SKM-1 (cell line): ENCODE measurements around the gene FTO.

Experiments used
- DNase-seq: peaks from one replicate; lab custom pipeline; 2025; ENCODE audit not compliant: unreplicated experiment; lab: John Stamatoyannopoulos, UW

FTO gene

GRCh38 chr16:53708490-53708889 lies 4.5 kb downstream of the FTO start:
- DNase-seq, result no peak

DNA sequence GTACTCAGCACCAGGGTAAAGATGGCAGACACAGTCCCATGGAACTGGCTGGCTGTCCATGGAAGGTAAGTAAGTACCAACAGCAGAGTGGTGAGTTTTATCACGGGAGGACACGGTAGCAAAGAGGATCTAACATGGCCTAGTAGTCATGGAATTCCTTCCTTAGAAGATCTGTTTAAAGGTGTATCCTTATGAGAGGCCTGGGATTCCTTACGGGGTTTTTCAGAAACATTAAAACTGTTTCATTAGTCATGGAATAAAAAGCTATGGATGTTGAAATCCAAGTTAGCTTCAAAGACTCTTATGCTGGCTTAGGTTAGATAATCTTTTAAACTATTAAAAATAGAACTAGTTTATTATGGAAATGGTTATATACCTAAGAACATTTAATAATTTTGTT lies 7.4 kb downstream of the FTO start:
- no peak for DNase-seq

DNA sequence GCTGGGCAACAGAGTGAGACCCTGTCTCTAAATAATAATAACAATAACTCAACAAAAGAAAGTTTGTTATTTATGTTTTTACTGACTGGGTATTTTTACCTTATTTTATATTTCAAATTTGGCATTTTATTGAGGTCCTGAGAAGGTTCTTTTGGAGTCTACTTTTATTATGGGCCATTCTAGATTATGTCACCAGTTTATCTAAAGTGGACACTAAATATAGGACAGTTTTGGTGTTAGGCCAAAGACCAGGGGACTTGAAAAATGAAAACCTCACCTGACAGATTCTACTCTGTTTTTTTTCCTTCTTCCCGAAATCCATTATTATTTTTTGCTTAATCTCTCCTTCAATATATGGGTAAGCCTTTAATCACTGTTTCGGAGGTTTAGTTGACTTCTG lies 8.1 kb downstream of the FTO start:
- DNase-seq, result no peak

GRCh38 chr16:53713403-53714204 lies 9.6 kb downstream of the FTO start:
- no peak for DNase-seq

- DNase-seq, result no peak
These were observed 10.5 kb downstream of the FTO start for GRCh38 chr16:53714205-53715022.

DNA sequence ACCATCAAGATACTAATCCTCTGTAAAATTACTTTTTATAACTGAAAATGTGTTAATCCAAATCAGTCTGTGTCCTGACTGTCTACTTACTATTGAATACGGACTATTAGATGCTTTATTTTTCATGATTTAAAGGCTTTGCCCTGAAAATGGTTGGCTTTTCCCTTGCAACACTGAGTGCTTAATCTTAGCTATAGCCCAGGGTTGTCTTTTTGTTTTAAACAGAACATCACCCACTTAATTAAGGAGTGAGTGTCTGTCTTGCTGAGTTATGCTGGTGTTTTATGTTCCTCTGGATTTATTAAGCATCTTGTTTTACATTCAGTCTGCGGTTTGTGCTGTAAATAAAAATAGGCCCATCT lies 11.0 kb downstream of the FTO start:
- no peak for DNase-seq

GRCh38 chr16:53717577-53717976 lies 13.6 kb downstream of the FTO start:
- no peak for DNase-seq

DNA sequence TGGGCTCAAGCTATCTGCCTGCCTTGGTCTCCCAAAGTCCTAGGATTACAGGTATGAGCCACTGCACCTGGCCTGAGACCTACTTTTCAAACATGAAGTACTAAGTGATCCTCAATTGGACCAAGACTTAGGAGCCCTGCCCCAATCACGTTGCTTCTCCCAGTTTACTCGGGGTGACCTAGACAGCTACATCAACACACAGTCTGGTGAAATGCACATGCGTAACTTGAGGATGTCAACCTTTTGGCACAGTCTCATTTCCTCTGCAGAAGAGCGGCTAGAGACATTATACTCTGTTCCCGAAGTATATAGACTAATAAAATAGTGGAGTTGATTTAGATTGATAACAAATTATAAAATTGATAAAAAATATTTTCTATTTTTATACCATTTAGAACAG lies 17.1 kb downstream of the FTO start:
- no peak for DNase-seq

DNA sequence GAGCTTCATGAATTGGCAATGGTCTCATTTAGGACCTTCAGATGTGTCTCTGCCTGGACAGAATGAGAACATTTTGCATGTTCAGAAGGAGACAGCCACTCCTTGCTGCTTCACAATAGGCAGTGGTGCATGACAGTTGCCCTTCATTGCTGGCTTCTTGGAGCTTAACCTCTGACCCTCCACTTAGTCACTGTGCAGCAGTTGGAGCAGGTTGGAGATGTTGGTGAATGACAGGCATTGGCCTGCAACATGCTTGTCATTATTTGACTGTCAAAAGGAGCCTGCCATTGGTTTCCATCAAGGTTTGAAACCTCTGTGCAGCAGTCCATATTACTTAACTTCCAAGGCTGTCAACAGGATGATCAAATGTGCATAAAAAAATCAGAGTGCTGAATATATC lies 22.7 kb downstream of the FTO start:
- no peak for DNase-seq

DNA sequence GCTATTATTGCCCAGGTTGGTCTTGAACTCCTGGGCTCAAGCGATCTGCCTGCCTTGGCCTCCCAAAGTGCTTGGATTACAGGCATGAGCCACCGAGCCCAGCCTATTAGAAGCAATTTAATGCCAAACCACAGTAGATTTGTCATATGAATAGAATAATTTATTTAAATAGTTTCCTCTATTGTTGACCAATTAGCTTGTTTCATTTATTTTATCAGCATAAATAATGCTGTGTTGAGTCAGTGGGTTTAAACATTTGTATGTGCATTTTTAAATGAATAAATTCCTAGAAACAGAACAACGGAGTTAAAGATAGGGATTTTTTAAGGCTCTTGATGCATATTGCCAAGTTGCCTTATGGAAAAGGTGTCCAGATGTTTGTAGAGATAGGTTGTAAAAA lies 26.7 kb downstream of the FTO start:
- DNase-seq, result no peak

DNA sequence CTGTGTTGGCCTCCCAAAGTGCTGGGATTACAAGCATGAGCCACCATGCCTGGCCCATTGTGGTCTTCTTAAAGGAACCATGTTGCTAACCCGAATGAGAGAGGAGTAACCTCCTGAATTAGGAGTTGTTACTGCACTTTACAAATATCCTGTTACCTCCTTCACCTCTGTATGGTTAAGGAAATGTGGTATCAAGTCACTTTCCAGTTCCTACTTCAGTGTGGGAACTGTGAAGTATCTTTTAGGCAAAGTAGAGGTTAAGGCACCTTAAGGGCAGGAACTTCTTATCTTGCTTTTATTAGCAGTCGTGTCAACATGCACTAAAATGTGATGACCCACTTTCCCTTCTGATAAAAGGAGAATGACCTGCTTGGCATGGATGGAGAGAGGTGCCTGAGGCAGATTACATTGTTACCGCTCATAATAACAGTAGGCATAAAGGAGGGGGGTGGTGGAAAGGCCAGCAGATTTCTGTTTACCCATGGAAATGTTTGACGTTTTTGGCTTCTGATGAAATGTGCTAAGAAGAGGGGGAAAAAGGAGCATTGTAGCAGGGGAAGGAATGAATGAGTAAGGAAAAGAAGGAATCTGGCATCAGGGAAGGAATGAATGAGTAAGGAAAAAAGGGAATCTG lies 28.5 kb downstream of the FTO start:
- DNase-seq, result no peak

- DNase-seq, result no peak
These were observed 31.0 kb downstream of the FTO start for GRCh38 chr16:53734908-53735307.

DNA sequence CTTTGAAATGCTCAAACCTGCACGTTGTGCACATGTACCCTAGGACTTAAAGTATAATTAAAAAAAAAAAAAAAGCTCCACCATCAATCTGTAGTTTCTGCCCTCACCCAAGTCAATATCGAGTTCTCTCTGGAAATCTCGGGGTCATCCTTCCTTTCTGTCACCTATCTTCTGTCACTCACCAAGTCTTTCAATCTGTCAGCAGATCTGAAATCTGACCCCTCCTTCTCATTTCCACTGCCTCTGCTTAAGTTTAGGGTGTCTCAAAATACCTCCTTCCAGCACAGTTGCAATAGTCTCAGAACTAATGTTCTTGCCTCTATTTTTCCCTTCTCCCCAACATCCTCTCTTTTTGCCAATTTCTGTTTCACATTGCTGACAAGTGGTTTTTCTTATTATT lies 32.3 kb downstream of the FTO start:
- DNase-seq, result no peak

DNA sequence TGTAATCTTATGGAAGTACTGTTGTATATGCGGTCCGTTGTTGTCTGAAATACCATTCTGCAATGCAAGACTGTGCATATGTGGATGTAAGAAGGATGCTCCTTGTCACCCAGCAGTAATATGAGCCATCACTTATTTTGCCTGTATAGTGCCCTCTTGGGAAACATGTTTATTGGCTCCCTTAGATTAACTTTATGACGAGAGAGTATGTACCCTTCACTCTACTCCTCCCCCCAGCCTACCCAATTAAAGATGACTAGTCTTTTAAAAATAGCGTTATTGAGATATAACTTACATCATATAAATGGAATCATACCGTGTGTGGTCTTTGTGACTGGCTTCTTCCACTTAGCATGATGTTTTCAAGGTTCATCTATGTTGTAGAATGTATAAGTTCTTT lies 33.6 kb downstream of the FTO start:
- DNase-seq, result no peak

GRCh38 chr16:53740476-53740875 lies 36.5 kb downstream of the FTO start:
- no peak for DNase-seq

DNA sequence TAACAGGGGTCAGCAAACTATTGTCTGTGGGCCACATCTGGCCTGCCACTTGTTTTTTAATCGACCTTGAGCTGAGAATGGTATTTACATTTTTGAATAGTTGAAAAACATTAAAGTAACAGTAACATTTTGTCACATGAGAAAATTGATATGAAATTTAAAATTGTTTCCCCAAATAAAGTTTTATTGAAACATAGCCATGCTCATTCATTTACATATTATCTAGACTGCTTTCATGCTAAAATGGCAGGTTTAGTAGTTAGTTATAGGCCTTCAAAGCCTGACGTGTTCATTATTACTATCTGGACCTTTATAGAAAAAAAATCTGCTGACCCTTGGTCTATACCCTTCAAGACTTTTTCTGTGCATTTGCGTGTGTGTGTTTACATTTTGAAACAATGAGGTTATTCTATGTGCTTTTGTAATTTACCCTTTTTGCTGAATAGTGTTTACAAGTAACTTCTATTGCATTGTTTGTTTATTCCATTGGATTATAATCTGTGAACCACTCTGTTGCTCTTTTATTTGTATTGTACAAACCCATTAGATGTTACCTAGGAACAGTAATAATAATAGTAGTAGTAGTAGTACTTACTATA lies 37.1 kb downstream of the FTO start:
- DNase-seq, result no peak

GRCh38 chr16:53741546-53741945 lies 37.6 kb downstream of the FTO start:
- no peak for DNase-seq

DNA sequence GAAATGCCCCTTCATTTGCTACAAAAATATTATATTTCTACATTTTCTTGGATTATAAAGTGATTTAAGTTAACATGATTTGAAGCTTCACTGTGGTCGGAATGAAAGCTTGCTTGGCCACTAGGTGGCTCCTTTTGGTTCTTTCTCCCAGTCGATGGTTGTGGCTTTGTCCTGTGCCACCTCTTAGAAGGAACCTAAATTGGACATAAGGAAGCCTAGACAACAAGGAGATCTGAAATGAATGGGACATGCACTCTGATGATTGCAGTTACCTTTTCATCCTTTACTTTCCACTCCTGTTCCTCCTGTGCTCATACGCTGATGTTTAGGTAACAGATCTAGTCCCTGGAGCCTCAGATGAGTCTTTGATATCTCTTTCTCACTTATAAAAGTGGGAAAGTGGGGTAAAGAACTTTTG lies 39.2 kb downstream of the FTO start:
- DNase-seq, result peak; percentile 8

DNA sequence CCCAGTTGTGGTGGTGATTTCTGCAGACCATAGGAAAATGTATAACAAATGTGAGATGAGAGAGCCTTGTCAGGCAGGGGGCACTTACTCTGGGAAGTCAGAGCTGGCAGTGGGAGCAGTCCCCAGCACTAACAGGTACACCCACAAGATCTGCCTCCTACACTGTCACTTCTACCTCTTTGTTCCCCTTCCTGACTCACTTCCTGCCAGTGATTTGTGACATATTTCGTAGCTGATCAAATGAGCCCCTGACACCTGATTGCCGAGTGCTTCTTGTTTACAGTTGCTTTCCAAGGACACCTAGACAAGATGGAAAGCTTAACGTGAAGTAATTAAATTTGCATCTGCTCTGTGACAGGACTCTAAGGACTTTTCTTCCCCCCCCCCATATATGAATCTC lies 40.5 kb downstream of the FTO start:
- DNase-seq, result no peak

DNA sequence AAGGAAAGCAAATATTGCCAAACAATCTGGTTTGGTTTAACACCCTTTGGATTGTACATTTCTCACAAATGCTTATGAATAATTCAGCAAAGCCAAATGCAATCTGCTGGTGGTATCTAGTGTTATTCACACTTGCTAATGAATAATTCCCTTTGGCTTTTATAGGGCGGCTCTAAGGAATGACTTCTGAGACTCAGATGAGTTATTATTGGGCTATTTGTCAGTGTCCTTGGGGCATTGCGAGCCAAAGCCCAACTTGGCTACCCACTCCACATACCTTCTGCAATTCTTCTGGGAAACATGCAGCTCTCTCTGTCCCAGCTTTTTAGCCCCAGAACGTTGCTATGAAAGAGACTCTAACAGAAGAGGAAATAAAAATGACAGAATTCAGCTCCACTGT lies 41.1 kb downstream of the FTO start:
- no peak for DNase-seq

- DNase-seq, result no peak
These were observed 41.9 kb downstream of the FTO start for GRCh38 chr16:53745753-53746266.
